Activated naive CD8-positive, alpha-beta T cell (primary cell): ENCODE results near the gene UNC45B.
"Not testable (repeated sequence)": the region's sequence is repeated elsewhere in the genome, so short reads cannot be mapped to it uniquely, and the experiment has no call there.

Experiments
- H3K27ac Mint-ChIP-seq: one replicate; pipeline ENCODE4 v1.8.0; 2021; ENCODE audit warnings: mixed read lengths
- H3K27me3 Mint-ChIP-seq: one replicate; pipeline ENCODE4 v1.8.0; 2021; ENCODE audit warnings: mixed read lengths
- H3K36me3 Mint-ChIP-seq: one replicate; pipeline ENCODE4 v1.8.0; 2021; ENCODE audit warnings: mixed read lengths
- H3K4me1 Mint-ChIP-seq: one replicate; pipeline ENCODE4 v1.8.0; 2021; ENCODE audit warnings: low read depth, mixed read lengths
- H3K4me3 Mint-ChIP-seq: one replicate; pipeline ENCODE4 v1.8.0; 2021; ENCODE audit warnings: mild to moderate bottlenecking, mixed read lengths
- H3K9me3 Mint-ChIP-seq: one replicate; pipeline ENCODE4 v1.8.0; 2021; ENCODE audit warnings: low read depth, mixed read lengths

Gene UNC45B

DNA sequence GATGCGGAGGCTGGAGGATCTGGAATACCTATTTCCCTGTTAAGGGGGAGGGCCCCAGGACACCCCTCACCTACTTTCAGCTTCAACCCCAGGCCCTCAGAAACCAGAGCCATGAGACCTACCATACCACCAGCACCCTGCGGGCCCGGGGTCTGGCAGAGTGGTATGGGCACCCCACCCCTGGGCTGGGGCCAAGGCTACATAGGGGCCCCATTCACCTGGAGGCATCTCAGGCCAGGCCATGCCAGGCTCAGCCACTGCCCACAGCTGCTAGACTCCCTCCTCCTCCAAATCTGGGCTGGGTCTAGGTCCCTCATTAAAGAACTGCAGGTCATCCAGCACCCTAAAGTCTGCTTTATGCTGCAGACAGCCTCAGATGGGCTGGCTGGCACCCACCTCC, 17.2 kb upstream of the UNC45B start:
- H3K4me3 Mint-ChIP-seq = no peak overlapping the region
- H3K36me3 Mint-ChIP-seq = peaks cover 2% of the 10 kb centered on the region
- no peaks in the 10 kb centered on the region for H3K27me3 Mint-ChIP-seq
- peak overlapping the region; percentile 54 for H3K27ac Mint-ChIP-seq
- no peaks in the 10 kb centered on the region for H3K9me3 Mint-ChIP-seq
- peaks cover 2% of the 10 kb centered on the region for H3K4me1 Mint-ChIP-seq

- Mint-ChIP-seq H3K27ac (no peak overlapping the region), H3K36me3 (peaks cover 2% of the 10 kb centered on the region), H3K9me3 (no peaks in the 10 kb centered on the region), H3K27me3 (no peaks in the 10 kb centered on the region), H3K4me1 (peaks cover 2% of the 10 kb centered on the region), H3K4me3 (no peak overlapping the region)
These were observed 15.5 kb upstream of the UNC45B start for GRCh38 chr17:35132099-35132498.

DNA sequence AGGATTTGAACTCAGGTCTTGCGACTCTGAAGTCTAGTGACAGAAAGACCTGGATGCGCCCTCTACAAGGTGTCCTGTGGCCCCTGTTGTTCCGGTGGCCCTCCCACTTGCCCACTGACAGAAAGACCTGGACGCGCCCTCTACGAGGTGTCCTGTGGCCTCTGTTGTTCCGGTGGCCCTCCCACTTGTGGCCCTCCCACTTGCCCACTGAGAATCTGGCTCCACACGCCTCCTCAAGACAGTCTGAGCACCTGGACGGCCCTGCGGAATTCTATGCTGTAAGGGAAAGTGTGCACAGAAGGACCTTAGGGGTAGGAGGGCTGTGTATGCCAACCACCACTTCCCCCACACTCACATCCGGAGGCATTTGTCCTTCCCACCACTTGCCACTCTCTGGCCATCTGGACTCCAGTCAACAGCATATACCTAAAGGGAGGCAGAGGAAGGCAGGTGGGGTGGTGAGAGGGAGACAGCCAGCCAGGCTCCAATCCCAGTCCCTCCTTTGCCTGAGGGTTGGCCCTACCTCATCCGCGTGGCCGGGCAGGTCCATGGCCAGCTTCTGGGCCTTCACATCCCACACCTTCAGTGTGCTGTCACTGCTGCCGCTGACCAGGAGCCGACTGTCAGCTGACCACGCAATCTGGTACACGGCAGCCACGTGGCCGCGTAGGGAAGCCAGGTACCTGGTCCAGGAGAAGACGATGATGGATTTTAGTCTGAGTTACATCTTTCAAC, 14.6 kb upstream of the UNC45B start:
- Mint-ChIP-seq H3K27me3 (no peaks in the 10 kb centered on the region), H3K4me3 (no peak overlapping the region), H3K36me3 (peaks cover 2% of the 10 kb centered on the region), H3K9me3 (no peaks in the 10 kb centered on the region), H3K4me1 (peaks cover 2% of the 10 kb centered on the region), H3K27ac (no peak overlapping the region)

GRCh38 chr17:35135322-35135721, 12.3 kb upstream of the UNC45B start:
- no peak overlapping the region for H3K4me3 Mint-ChIP-seq
- peaks cover 2% of the 10 kb centered on the region for H3K36me3 Mint-ChIP-seq
- no peaks in the 10 kb centered on the region for H3K9me3 Mint-ChIP-seq
- no peaks in the 10 kb centered on the region for H3K27me3 Mint-ChIP-seq
- H3K27ac Mint-ChIP-seq = no peak overlapping the region
- peaks cover 1% of the 10 kb centered on the region for H3K4me1 Mint-ChIP-seq

DNA sequence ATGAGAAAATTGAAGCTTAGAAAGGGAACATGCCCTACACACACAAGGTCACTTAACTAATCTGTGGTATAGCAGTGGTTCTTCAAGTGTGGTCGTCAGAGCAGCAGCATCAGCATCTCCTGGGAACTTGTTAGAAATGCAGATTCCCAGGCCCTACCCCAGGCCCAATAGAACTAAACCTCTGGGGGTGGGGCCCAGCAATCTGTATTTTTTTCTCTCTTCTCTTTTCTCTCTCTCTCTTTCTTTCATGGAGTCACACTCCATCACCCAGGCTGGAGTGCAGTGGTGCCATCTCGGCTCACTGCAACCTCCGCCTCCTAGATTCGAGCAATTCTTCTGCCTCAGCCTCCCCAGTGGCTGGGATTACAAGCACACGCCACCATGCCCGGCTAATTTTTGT, 9.4 kb upstream of the UNC45B start:
- Mint-ChIP-seq H3K4me3 (no peak overlapping the region), H3K36me3 (peaks cover 3% of the 10 kb centered on the region), H3K27ac (no peak overlapping the region)

GRCh38 chr17:35141681-35142466, 5.7 kb upstream of the UNC45B start, which contains the start of gene NLE1:
TSS of gene NLE1 (minus strand) at chr17:35142303. CDS start at chr17:35142275, 28 bp downstream.
- peaks cover 2% of the 10 kb centered on the region for H3K36me3 Mint-ChIP-seq
- H3K4me3 Mint-ChIP-seq = peak within 1 kb of the TSS; percentile 91
- no peaks in the 10 kb centered on the region for H3K9me3 Mint-ChIP-seq
- no peaks in the 10 kb centered on the region for H3K27me3 Mint-ChIP-seq
- peaks cover 17% of the 10 kb centered on the region for H3K4me1 Mint-ChIP-seq
- peak within 1 kb of the TSS; percentile 86 for H3K27ac Mint-ChIP-seq

More for the DNA sequence above, 9.4 kb upstream of the UNC45B start:
- H3K4me1 Mint-ChIP-seq = peaks cover 13% of the 10 kb centered on the region
- no peaks in the 10 kb centered on the region for H3K27me3 Mint-ChIP-seq
- H3K9me3 Mint-ChIP-seq = no peaks in the 10 kb centered on the region

- Mint-ChIP-seq H3K27ac (peak overlapping the region; percentile 86), H3K4me1 (peaks cover 17% of the 10 kb centered on the region), H3K27me3 (no peaks in the 10 kb centered on the region), H3K36me3 (peaks cover 2% of the 10 kb centered on the region), H3K4me3 (peak overlapping the region; percentile 91), H3K9me3 (no peaks in the 10 kb centered on the region)
These were observed 5.2 kb upstream of the UNC45B start for GRCh38 chr17:35142467-35142796.

DNA sequence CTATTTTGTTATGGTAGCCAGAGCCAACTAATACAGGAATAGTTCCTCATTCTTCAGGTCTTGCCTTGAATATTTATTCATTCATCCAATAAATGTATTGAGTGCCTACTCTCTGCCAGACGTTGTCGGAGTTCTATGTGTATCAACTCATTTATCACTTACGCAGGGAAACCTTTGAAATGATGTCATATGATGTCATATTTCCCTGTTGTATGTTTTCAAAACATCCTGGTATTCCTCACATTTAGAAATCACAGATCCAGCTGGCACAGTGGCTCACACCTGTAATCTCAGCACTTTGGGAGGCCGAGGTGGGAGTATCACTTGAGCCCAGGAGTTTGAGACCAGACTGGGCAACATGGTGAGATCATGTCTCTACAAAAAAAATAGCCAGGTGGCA, 2.8 kb upstream of the UNC45B start:
- H3K4me1 Mint-ChIP-seq = peaks cover 16% of the 10 kb centered on the region

DNA sequence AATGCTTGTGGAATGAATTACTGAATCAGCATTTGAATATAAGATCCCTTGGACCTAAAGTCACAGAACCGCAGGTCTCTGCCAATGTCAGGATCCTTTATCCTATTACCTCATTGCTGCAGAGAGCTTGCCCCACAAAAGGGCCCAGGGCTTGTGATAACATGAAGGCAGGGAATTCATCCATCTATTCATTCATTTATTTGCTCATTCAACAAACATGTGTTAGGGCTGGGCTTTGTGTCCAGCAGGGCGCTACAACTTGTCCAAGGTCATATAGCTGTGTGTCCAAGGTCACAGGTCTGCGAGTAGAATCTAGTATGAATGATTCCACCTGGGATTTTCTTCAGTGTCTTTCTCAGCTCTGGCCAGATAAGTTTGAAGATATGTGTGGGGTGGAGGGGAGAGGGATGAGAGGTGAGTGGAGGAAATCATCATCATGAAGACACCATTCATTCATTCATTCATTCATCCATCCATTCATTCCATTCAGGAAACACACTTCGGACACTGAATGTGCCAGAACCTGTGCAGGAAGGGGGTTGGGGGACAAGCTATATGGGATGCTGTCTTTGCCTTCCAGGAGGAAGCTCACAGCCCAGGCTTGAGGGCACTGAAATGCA, 1.3 kb upstream of the UNC45B start:
- Mint-ChIP-seq H3K9me3 (no peaks in the 10 kb centered on the region), H3K36me3 (peaks cover 2% of the 10 kb centered on the region), H3K4me1 (peaks cover 11% of the 10 kb centered on the region), H3K27ac (no peak overlapping the region), H3K27me3 (no peaks in the 10 kb centered on the region), H3K4me3 (no peak overlapping the region)

More for the DNA sequence above, 2.8 kb upstream of the UNC45B start:
- H3K36me3 Mint-ChIP-seq = peaks cover 2% of the 10 kb centered on the region
- H3K27me3 Mint-ChIP-seq = no peaks in the 10 kb centered on the region
- no peak overlapping the region for H3K27ac Mint-ChIP-seq
- H3K4me3 Mint-ChIP-seq = no peak overlapping the region
- no peaks in the 10 kb centered on the region for H3K9me3 Mint-ChIP-seq

- Mint-ChIP-seq H3K27me3 (no peaks in the 10 kb centered on the region), H3K27ac (no peak overlapping the region), H3K4me3 (no peak overlapping the region), H3K4me1 (peaks cover 5% of the 10 kb centered on the region), H3K36me3 (no peaks in the 10 kb centered on the region), H3K9me3 (no peaks in the 10 kb centered on the region)
These were observed 527 bp downstream of the UNC45B start for GRCh38 chr17:35148144-35148543.

GRCh38 chr17:35149941-35150340, 2.3 kb downstream of the UNC45B start:
- Mint-ChIP-seq H3K27me3 (no peaks in the 10 kb centered on the region), H3K4me1 (no peaks in the 10 kb centered on the region), H3K36me3 (no peaks in the 10 kb centered on the region), H3K27ac (no peak overlapping the region), H3K4me3 (no peak overlapping the region), H3K9me3 (no peaks in the 10 kb centered on the region)

GRCh38 chr17:35151080-35151479, 3.5 kb downstream of the UNC45B start:
- not testable (repeated sequence) for H3K36me3 Mint-ChIP-seq, H3K27ac Mint-ChIP-seq, H3K9me3 Mint-ChIP-seq, H3K4me3 Mint-ChIP-seq, H3K27me3 Mint-ChIP-seq, H3K4me1 Mint-ChIP-seq

DNA sequence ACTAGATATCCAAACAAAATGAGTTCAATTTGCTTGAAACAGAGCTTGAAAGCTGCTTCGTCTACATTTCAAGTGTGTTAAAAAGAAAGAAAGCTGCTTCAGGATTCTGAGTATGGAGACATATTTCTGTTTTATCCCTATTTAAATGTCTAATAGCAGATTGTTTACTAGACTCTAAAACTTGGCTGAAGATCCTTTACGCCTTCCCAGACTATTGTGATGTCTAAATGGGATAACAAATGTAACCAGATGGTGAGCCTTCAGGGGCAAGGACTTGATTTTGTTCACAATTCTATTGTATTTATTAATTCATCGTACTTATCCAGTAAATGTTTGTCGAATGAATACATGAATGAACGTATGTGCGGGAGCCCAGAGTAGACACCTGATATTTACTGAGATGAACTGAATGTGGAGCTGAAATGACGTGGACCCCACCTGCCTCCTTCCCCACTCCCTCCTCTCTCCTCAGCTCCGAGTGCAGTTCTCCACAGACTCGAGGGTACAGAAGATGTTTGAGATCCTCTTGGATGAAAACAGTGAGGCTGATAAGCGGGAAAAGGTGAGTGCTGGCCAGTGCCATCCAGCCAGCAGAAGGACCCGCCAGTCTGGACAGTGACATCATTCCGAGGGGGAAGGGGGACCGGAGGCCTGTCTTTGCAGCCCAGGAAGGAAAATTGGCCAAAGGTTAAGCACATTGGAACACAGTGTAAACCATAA, 5.0 kb downstream of the UNC45B start:
- no peaks in the 10 kb centered on the region for H3K4me1 Mint-ChIP-seq
- H3K27me3 Mint-ChIP-seq = no peaks in the 10 kb centered on the region
- no peaks in the 10 kb centered on the region for H3K9me3 Mint-ChIP-seq
- no peak overlapping the region for H3K27ac Mint-ChIP-seq
- no peaks in the 10 kb centered on the region for H3K36me3 Mint-ChIP-seq
- H3K4me3 Mint-ChIP-seq = no peak overlapping the region

DNA sequence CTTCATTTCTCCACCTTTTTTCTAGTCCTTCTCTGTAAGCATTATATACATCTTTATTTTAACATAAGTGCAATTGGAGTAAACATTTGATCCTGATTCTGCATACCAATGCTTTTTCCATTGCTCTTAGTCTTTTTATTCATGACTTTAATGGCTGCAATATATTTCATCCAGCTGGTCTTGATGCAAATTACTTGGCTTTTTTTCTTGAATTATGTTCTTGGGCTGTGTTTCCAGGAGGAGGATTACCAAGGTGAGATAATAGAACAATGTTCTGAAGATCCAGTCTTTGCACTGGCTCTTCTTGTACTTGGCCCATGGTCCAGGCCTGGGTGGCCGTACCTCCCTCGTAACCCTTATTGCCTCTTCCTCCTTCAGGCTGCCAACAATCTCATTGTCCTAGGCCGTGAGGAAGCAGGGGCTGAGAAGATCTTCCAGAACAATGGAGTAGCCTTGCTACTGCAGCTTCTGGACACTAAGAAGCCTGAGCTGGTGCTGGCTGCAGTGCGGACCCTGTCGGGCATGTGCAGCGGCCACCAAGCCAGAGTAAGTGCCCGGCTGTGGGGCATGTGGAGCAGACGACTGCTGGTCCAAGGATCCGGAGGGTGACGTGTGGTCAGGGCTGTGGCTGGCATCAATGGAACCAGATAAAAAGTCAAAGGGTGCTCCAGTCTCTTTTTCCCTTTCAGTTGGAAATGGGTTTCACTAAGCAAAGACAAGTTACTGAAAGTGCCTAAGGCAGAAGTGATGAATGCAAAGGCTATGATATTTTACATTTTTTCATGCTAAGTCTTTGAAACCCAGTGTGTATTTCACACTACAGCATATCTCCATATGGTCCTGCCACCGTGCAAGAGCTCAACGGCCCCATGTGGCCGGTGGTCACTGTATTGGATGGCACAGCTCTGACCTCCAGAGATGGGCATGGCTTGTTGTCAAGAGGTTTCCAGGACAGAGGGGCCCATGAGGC, 6.9 kb downstream of the UNC45B start:
- no peaks in the 10 kb centered on the region for H3K9me3 Mint-ChIP-seq
- H3K27ac Mint-ChIP-seq = no peak overlapping the region
- peaks cover 11% of the 10 kb centered on the region for H3K4me1 Mint-ChIP-seq
- no peaks in the 10 kb centered on the region for H3K36me3 Mint-ChIP-seq
- H3K27me3 Mint-ChIP-seq = no peaks in the 10 kb centered on the region
- H3K4me3 Mint-ChIP-seq = no peak overlapping the region
